Stimulated activated CD4-positive, alpha-beta T cell treated with anti-CD3 and anti-CD28 coated beads, TNF-alpha, amount 100 ng/mL, for 24 hours (primary cell): ENCODE measurements around the gene ZNF567.

Experiments
- DNase-seq, 3 experiments: peaks; one replicate each; pipeline ENCODE4 v3.0.0-alpha.2; 2020; ENCODE audit warnings: low read depth in 3 of 3

ZNF567 gene

DNA sequence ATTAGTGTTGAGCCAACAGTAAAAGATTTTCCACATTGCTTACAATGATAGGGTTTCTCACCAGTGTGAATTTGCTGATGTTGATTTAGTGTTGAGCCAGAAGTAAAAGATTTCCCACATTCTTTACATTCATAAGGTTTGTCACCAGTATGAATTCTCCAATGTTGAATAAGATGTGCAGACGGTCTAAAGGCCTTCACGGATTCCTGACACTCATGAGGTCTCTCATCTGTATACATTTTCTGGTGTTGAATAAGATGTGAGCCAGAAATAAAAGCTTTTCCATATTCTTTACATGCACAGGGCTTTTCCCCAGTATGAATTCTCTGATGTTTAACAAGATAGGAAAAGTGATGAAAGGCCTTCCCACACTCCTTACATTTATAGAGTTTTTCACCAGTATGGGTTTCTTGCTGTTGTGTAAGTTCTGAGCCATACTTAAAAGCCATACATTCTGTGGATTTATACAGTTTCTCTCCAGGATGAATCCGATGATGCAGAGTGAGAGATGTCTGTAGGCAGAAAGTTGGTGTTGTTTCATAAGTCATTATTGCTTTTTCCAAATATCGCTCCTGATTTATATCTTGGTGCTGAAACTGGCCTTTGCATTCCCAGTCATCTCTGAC lies 62.8 kb downstream of the ZNF567 start:
- DNase-seq: no peak
